Stimulated activated memory B cell treated with anti-CD40 and anti-IgM and Interleukin-4, amounts not matched to agents 10 μg/mL and 1 μg/mL and 100 μg/mL, for 72 hours (primary cell): ENCODE measurements around the gene INSR.

ENCODE experiments used
- ATAC-seq: fragments of 150-1000 bp; cut with Tn5 transposase; 2 replicates; pipeline ENCODE4 v1.10.0; 2021
- H3K27ac Mint-ChIP-seq: one replicate; pipeline ENCODE4 v1.8.0; 2022; ENCODE audit warnings: mild to moderate bottlenecking, mixed read lengths
- H3K27me3 Mint-ChIP-seq: one replicate; pipeline ENCODE4 v1.8.0; 2022; ENCODE audit warnings: mixed read lengths
- H3K36me3 Mint-ChIP-seq: one replicate; pipeline ENCODE4 v1.8.0; 2022; ENCODE audit warnings: mixed read lengths
- H3K4me1 Mint-ChIP-seq: one replicate; pipeline ENCODE4 v1.8.0; 2022; ENCODE audit warnings: mixed read lengths
- H3K4me3 Mint-ChIP-seq: one replicate; pipeline ENCODE4 v1.8.0; 2022; ENCODE audit warnings: mild to moderate bottlenecking, moderate library complexity, mixed read lengths
- H3K9me3 Mint-ChIP-seq: one replicate; pipeline ENCODE4 v1.8.0; 2022; ENCODE audit warnings: mixed read lengths

Gene INSR

GRCh38 chr19:7293762-7294557 is at the start of gene INSR:
Gene INSR, minus strand, starts transcription at chr19:7294414. Its CDS starts 523 bp downstream, at chr19:7293891.
- Mint-ChIP-seq H3K9me3 (no peaks in the 10 kb centered on the region), H3K36me3 (no peaks in the 10 kb centered on the region), H3K27me3 (peaks cover 44% of the 10 kb centered on the region), H3K4me3 (peak within 1 kb of the TSS; percentile 80), H3K27ac (peak within 1 kb of the TSS; percentile 65), H3K4me1 (peaks cover 51% of the 10 kb centered on the region)
- peak; percentile 90 for ATAC-seq

- Mint-ChIP-seq H3K27ac (peak overlapping the region; percentile 89), H3K4me1 (peaks cover 78% of the 10 kb centered on the region), H3K4me3 (no peak overlapping the region), H3K9me3 (no peaks in the 10 kb centered on the region), H3K36me3 (no peaks in the 10 kb centered on the region), H3K27me3 (no peaks in the 10 kb centered on the region)
- ATAC-seq: no peak
Observed at GRCh38 chr19:7342143-7342542, 47.9 kb upstream of the INSR start.

GRCh38 chr19:7340959-7341837 is 47.0 kb upstream of the INSR start:
- H3K4me3 Mint-ChIP-seq: no peak overlapping the region
- no peak for ATAC-seq
- no peaks in the 10 kb centered on the region for H3K36me3 Mint-ChIP-seq
- no peaks in the 10 kb centered on the region for H3K9me3 Mint-ChIP-seq
- peak overlapping the region; percentile 92 for H3K27ac Mint-ChIP-seq
- peaks cover 79% of the 10 kb centered on the region for H3K4me1 Mint-ChIP-seq
- H3K27me3 Mint-ChIP-seq: no peaks in the 10 kb centered on the region

GRCh38 chr19:7337380-7338194 is 43.4 kb upstream of the INSR start:
- Mint-ChIP-seq H3K9me3 (peaks cover 2% of the 10 kb centered on the region), H3K36me3 (no peaks in the 10 kb centered on the region), H3K27me3 (no peaks in the 10 kb centered on the region), H3K4me3 (peak overlapping the region; percentile 57), H3K27ac (peak overlapping the region; percentile 92), H3K4me1 (peaks cover 79% of the 10 kb centered on the region)
- peak; percentile 94 for ATAC-seq

GRCh38 chr19:7336321-7336973 is 42.2 kb upstream of the INSR start:
- Mint-ChIP-seq H3K4me1 (peaks cover 74% of the 10 kb centered on the region), H3K27me3 (no peaks in the 10 kb centered on the region), H3K36me3 (no peaks in the 10 kb centered on the region), H3K4me3 (no peak overlapping the region), H3K9me3 (peaks cover 2% of the 10 kb centered on the region), H3K27ac (peak overlapping the region; percentile 92)
- no peak for ATAC-seq

GRCh38 chr19:7333198-7334118 is 39.2 kb upstream of the INSR start:
- Mint-ChIP-seq H3K27ac (peak overlapping the region; percentile 78), H3K27me3 (no peaks in the 10 kb centered on the region), H3K4me1 (peaks cover 49% of the 10 kb centered on the region), H3K9me3 (peaks cover 2% of the 10 kb centered on the region), H3K36me3 (no peaks in the 10 kb centered on the region), H3K4me3 (no peak overlapping the region)
- ATAC-seq: no peak

- Mint-ChIP-seq H3K36me3 (no peaks in the 10 kb centered on the region), H3K27me3 (no peaks in the 10 kb centered on the region), H3K27ac (no peak overlapping the region), H3K4me1 (peaks cover 29% of the 10 kb centered on the region), H3K4me3 (no peak overlapping the region), H3K9me3 (peaks cover 2% of the 10 kb centered on the region)
- no peak for ATAC-seq
Observed at GRCh38 chr19:7331446-7331845, 37.2 kb upstream of the INSR start.

GRCh38 chr19:7328647-7329046 is 34.4 kb upstream of the INSR start:
- Mint-ChIP-seq H3K27ac (no peak overlapping the region), H3K36me3 (peaks cover 6% of the 10 kb centered on the region), H3K4me1 (peaks cover 14% of the 10 kb centered on the region), H3K27me3 (no peaks in the 10 kb centered on the region), H3K9me3 (peaks cover 3% of the 10 kb centered on the region), H3K4me3 (no peak overlapping the region)
- no peak for ATAC-seq

- peaks cover 3% of the 10 kb centered on the region for H3K9me3 Mint-ChIP-seq
- H3K36me3 Mint-ChIP-seq: peaks cover 6% of the 10 kb centered on the region
- no peak overlapping the region for H3K27ac Mint-ChIP-seq
- H3K27me3 Mint-ChIP-seq: no peaks in the 10 kb centered on the region
- H3K4me1 Mint-ChIP-seq: peaks cover 6% of the 10 kb centered on the region
- no peak overlapping the region for H3K4me3 Mint-ChIP-seq
- ATAC-seq: no peak
Observed at GRCh38 chr19:7327802-7328201, 33.6 kb upstream of the INSR start.

GRCh38 chr19:7326105-7326877 is 32.1 kb upstream of the INSR start:
- Mint-ChIP-seq H3K4me1 (peaks cover 6% of the 10 kb centered on the region), H3K9me3 (peaks cover 3% of the 10 kb centered on the region), H3K36me3 (peaks cover 6% of the 10 kb centered on the region), H3K4me3 (no peak overlapping the region), H3K27me3 (no peaks in the 10 kb centered on the region), H3K27ac (no peak overlapping the region)
- no peak for ATAC-seq

GRCh38 chr19:7318176-7318575 is 24.0 kb upstream of the INSR start:
- Mint-ChIP-seq H3K27ac (no peak overlapping the region), H3K4me3 (no peak overlapping the region), H3K36me3 (no peaks in the 10 kb centered on the region), H3K4me1 (no peaks in the 10 kb centered on the region), H3K9me3 (peaks cover 6% of the 10 kb centered on the region), H3K27me3 (no peaks in the 10 kb centered on the region)
- ATAC-seq: no peak

- H3K27ac Mint-ChIP-seq: no peak overlapping the region
- H3K4me1 Mint-ChIP-seq: peaks cover 9% of the 10 kb centered on the region
- H3K4me3 Mint-ChIP-seq: no peak overlapping the region
- H3K27me3 Mint-ChIP-seq: no peaks in the 10 kb centered on the region
- no peaks in the 10 kb centered on the region for H3K9me3 Mint-ChIP-seq
- no peak for ATAC-seq
- H3K36me3 Mint-ChIP-seq: no peaks in the 10 kb centered on the region
Observed at GRCh38 chr19:7312816-7313215, 18.6 kb upstream of the INSR start.

- H3K27me3 Mint-ChIP-seq: no peaks in the 10 kb centered on the region
- no peak overlapping the region for H3K27ac Mint-ChIP-seq
- no peak overlapping the region for H3K4me3 Mint-ChIP-seq
- H3K9me3 Mint-ChIP-seq: no peaks in the 10 kb centered on the region
- ATAC-seq: no peak
- H3K4me1 Mint-ChIP-seq: peaks cover 9% of the 10 kb centered on the region
- no peaks in the 10 kb centered on the region for H3K36me3 Mint-ChIP-seq
Observed at GRCh38 chr19:7311911-7312310, 17.7 kb upstream of the INSR start.
